HG03103 (cell line): ENCODE measurements around the gene GPR180.
"Not testable (repeated sequence)": the region's sequence is repeated elsewhere in the genome, so short reads cannot be mapped to it uniquely, and the experiment has no call there.

Source experiments
- ATAC-seq: cut with Tn5 transposase; IDR thresholded peaks from one replicate; pipeline ENCODE4 v1.9.1; 2021; ENCODE audit warnings: low read depth; ENCODE audit not compliant: unreplicated experiment

The GPR180 gene

DNA sequence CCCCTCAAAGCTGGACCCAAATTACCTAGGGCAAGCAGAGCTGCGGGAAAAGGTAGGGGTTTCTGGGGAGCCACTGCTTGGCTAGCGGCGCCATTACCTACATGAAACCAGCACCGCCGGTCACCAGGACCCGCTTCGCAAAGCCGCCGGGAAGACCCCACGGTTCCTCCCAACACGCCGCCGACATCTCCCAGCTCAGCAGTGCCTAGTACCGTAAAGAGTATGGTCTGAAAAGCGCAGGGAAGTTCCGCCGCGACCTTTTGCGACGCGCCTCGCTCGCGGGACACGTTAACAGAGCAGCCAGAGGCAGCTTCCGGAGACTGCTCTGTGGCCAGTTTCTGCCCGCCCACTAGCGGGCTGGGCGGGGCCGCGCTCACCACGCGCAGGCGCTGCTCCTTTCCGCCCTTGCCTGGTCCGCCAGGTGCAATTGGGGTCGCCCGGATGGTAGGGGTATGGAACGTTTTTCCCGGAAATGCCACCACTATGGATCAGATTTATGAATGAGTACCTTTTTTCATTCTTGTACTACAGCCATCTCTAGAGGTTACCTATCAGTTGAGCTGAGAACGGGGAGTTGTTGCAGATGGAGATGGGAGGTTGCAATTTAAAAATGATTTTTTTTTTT lies 5.6 kb upstream of the GPR180 start, which contains the start of gene TGDS:
TGDS (minus strand) TSS at position 203 of the 625 bp plus-strand sequence; CDS start at position 187, 16 bp downstream.
- peak; percentile 97 for ATAC-seq

DNA sequence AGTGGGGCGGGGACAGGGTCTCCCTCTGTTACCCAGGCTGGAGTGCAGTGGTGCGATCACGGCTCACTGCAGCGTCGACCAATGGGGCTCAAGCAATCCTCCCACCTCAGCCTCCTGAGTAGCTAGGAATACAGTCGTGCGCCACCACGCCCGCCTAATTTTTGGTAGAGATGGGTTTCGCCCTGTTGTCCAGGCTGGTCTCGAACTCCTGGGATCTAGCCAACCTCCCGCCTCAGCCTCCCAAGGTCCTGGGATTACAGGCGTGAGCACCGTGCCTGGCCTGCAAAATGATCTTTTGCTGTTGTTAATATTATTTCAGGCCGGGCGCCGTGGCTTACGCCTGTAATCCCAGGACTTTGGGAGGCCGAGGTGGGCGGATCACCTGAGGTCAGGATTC lies 5.1 kb upstream of the GPR180 start:
- no peak for ATAC-seq

DNA sequence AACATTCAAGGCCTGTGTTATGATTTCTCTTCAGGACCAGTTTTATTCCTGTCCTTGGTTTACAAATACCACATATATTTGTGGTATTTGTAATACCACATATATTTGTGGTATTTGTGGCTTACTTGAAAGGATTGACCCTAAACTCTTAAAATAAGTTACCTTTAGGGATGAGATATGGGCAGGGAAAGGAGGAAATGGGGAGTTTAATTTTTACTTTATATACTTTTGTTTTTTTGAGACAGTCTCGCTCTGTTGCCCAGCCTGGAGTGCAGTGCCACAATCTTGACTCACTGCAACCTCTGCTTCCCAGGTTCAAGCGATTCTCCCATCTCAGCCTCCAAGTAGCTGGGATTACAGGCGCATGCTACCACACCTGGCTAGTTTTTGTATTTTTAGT lies 3.4 kb upstream of the GPR180 start:
- no peak for ATAC-seq

DNA sequence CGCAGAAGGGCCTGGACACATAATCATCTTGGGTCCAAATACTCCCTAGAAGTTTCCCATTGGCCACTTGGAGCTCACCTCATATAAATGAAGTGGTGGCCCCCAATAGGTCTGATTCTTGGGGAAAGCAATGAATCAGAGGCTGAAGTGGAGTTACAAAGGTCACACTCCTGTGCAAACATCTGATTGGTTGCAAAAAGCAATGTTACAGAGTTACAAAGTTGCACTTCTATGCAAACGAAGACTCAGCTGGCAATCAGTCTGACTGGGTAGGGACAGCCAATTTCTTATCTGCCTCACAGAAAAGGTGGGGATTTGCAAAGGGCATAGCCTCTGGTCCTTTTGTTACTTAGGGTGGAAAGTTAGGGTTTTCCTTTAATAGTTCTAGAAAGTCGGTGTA lies 1.8 kb upstream of the GPR180 start:
- no peak for ATAC-seq

DNA sequence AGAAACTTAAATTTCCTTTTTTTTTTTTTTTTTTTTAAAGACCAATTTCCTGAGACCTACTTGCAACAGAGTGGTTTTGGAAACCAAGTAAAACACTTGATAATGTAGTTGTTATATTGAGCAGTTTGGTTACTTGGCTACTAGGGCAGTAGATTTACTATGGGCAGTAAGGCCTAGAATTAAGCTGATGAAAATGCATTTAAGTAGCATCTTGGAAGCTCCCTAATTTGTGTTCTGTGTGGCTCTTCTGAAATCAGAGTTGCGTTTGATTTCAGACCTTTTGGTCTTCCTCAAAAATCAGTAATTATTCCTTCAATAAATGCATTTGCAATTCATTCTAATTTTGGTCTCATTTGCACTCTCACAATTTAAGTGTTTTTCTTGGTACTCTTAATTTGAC lies 810 bp downstream of the GPR180 start:
- ATAC-seq: no peak

DNA sequence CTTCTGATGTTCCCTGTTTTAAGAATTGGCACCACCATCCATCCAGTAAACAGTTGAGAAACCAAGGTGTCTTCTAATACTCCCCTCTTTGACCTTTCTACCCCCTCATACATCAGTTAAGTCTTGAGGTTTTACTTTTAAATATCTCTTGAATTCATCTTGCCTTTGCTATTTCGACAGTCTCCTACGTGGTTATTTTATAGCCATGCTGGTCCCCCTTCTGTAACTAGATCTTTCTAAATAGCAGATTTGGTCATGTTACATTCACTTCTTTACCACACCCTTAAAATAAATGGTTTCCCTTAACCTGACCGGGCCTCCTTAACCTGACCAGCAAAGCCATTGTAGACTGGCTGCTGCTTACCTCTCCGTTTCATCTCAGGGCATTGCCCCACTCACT lies 5.4 kb downstream of the GPR180 start:
- no peak for ATAC-seq

DNA sequence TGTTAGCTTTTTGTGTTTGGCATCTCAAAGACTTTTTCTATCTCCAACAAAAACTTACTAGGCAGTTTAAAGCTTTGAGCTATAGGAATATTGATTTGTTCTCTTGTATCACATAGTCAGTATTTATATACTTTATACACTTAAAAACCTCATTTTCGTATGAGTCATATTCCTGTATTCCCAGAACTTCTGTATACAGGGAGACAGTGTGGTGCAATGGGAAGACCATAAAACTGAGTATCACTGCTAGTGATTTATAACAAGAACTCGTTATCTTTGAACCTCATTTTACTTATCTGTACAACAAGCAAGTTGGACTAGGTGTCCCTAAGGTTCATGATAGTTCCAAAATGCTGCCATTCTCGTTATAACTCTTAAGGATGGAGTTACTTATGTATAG lies 6.3 kb downstream of the GPR180 start:
- no peak for ATAC-seq

DNA sequence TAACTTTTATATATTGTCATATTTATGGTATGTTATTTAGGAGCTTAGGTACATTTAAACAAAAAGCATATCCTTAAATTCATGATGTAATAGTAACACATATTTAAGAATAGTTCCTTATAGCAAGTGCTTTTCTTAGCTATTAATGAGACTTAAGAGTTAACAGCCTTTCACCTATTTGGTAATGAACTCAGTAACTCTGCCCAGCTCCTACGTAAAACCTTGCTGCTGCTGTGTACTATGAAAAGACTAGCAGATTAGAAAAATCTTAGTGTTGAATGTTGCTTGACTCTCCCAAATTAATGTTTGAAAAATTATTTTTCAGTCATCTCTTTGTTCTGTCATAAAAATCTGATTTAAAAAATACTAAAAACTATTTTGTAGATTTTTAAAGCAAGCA lies 6.9 kb downstream of the GPR180 start:
- ATAC-seq: no peak

DNA sequence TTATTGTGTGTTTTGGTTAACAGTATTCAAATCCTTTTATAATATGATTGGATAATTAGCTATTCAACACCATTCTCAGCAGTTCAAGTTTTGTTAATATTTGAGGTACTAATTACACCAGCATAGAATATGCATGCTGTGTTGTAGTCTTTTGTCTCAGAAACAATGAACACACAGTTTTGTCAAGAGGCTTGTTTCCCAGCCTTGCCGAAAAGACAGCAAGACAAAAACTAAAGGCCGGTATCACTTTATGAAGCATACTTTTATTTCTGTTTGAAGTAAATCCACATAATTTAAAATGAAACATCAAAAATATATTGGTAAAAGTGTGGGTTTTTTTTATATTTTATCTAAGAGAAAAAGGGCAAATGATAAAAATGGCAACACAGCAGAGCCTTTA lies 7.5 kb downstream of the GPR180 start:
- ATAC-seq: no peak

DNA sequence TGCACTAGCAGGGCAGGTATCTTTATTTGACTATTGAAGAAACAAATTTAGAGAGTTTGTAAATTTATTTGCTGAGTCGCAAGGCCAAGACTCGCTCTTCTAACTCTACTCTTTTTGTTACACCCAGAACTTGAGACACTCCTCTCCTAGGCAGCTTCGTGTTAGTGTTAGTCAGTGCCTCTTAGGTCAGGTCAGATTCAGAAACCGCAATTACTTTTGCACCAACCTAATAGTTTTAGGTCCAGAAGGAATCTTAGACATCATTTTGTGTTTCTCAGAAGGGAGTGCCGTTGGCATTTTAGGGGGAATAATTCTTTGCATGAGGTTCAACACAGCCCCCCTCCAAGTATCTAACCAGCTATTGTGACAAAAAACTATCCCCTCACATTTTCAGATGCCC lies 8.8 kb downstream of the GPR180 start:
- no peak for ATAC-seq

DNA sequence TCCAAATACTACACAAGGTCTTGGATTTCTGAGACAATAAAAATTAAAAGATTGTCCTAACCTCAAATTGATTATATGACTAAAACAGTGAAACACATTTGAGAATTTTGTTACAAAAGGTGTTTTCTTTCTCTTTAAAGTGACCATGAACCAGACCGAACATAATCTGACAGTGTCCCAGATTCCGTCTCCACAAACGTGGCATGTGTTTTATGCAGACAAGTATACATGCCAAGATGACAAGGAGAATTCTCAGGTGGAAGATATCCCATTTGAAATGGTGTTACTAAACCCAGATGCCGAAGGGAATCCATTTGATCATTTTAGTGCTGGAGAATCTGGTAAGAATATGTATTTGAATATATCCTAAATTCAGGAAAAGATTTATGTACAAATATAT lies 10.4 kb downstream of the GPR180 start:
- no peak for ATAC-seq

DNA sequence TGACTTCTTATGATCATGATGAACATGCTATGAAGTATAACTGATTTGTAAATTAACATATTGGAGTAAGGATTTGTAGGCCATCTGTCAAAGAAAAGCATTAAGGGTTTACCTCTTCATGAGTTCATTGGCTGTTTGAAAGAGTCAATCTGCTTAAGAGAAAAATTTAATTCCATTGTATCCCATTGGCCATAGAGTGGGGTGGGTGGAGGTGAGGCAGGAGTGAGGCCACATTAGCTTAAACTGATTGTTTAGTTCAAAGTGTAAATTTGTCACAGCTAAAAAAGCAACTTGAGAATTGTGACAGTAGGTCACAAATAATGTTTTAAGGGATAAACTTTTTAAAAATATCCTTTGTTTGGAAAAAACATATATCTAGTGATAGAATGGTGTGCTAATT lies 11.4 kb downstream of the GPR180 start:
- ATAC-seq: no peak

DNA sequence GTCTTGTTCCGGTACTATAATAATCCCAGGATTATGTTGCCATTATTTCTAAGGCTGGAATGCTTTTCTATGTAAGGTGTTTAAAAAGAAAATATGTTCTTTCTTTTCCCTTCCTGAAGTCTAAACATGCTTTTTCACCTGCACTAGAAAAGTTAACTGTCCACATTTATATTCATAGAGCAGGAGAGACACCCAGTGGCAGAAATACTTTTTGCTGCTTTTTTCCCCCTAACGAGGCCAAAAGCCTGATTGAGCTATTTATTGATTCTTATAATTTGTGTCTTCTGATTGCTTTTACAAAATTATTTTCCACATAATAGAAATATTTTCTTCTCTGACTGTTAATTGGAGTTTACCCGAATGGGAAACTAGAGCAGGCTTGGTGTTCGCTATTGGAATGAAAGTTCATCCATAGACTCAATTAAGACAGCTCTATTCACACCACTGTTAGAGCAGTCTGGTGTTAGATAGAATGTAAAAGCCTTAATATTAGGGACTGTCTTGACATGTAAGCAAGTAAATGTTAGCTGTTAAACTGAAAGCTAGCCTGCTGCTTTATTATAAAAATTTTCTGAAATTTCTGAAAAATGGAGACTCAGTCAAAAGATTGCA lies 15.8 kb downstream of the GPR180 start:
- ATAC-seq: no peak

DNA sequence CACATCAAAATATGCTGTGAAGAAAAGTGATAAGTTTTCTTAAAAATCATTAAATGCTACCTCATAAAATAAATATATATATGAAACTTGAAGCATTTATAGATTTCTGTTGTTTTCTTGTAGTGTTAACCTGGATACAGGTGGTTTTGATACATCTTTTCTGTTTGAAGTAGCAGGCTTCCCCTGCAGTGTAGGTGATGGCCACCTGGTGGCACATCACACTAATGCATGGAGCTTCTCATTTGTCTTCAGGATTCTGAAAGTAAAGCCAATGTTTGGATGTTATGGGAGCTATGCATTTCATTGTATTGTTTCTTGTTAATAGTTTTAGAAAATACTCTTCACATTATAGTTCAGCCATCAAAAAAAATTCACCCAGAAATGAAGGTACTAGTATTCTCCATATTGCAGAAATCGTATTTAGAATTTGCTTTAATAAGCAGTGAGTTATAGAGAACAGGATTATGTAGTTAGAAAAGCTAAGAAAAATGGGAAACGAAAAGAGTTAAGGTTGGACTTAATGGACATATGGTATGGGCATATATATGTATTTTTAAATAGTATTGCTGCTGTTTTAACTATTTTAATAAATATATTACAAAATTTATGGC lies 18.7 kb downstream of the GPR180 start:
- peak; percentile 92 for ATAC-seq

DNA sequence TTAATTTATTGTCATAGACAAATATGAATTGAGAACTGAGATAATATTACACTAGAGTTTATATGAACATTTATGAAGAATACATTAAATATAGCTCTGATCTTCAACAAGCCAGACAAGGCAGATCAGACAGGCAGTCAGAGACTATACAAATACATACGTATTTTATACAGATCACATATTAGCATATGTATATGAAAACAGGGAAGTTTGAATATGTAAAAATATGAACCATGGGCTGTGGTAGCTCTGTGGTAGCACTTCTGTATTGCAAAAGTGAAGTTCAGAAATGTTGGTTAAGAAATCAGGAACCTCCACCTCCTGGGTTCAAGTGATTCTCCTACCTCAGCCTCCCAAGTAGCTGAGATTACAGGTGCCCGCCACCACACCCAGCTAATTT lies 20.7 kb downstream of the GPR180 start:
- no peak for ATAC-seq

DNA sequence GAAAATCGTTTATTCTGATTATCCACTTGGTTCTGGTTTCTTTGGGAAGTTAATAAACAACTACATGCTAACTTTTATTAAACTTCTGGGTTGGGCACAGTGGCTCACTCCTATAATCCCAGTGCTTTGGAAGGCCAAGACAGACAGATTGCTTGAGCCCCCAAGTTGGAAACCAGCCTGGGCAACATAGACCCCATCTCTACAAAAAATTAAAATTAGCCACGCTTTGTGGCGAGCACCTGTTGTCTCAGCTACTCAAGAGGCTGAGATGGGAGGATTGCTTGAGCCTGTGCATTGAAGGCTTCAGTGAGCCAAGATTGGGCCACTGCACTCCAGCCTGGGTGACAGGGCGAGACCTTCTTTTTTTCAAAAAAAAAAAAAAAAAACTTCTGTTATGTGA lies 21.7 kb downstream of the GPR180 start:
- ATAC-seq: no peak

DNA sequence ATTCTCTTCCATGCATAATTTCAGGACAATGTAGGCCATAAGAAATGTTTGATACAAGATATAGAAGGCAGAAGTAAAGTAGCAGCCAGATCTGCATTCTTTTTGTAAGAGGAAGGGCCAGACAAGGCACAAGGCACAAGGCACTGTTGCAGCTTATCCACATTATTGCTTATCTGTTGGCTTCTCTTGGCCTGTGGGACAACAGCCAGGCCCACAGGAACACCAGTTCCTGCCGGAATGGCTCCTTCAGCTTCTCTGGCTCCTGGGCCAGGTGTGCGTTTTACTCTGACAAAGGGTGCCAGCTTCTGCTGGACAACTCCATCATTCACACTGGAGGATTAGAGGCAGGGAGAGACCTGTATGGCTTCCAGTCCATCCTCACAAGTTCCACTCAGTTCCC lies 29.2 kb downstream of the GPR180 start:
- no peak for ATAC-seq

DNA sequence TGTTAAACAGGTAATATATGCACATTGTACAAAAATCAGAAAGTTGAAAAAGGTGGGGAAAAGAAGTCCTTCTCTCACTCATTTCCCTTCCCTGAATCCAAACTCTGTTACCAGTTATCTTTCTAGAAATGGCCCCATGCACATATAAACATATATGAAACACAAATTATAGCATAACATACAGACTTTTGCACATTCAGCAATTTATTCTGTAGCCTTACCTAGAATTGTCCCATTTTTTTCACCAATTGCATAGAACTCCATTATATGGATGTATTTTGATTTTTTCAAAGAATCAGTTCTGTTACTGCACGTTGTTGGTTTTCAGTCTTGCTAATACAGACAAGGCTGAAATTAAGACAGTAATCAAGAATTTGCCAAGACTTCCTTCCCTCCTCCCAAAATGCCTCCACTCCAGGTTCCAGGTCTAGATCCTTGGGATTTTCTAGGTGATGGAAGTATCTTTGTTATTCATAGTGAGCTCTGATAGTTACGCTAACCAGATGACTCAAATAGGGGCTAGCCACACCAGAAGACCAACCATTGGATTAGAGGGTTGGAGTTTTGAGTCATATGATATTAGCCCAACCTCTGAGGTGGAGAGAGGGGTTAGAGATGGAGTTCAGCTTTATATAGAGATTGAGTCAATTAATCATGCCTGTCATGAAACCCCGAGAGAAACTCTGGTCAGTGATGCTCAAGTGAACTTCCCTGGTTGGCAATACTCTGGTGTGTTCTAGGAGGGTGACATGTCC lies 30.7 kb downstream of the GPR180 start:
- no peak for ATAC-seq

DNA sequence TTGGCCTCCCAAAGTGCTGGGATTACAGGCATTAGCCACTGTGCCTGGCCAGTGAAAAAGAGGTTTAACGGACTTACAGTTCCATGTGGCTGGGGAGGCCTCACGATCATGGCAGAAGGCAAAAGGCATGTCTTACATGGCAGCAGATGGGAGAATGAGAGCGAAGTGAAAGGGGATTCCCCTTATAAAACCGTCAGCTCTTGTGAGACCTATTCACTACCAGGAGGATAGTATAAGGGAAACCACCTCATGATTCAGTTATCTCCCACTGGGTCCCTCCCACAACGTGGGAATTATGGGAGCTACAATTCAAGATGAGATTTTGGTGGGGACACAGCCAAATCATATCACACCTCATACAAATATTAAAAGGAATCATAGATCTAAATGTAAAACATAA lies 34.4 kb downstream of the GPR180 start:
- ATAC-seq: not testable (repeated sequence)

DNA sequence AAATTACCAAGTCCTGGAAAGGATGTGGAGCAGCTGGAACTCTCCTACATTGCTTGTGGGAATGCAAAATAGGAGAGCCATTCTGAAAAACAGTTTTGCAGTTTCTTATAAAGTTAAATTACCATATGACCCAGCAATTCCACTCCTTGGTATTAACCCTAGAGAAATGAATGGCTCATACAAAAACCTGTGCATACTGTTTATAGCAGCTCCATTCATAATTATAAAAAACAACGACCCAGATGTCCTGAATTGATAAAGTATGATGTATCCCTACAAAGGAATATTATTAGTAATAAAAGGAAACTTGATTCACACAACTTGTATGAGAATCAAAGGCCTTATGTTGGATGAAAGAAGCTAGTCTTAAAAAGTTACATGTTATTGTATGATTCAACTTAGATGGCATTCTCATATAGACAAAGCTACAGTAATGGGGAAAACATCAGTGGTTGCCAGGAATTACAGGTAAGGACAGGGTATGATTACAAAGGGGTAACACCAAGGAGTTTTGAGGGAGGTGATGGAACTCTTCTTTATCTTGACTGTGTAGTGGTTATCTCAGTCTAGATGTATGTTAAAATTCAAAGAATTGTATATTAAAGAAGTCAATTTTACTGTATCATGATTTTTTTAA lies 35.4 kb downstream of the GPR180 start:
- ATAC-seq: no peak

DNA sequence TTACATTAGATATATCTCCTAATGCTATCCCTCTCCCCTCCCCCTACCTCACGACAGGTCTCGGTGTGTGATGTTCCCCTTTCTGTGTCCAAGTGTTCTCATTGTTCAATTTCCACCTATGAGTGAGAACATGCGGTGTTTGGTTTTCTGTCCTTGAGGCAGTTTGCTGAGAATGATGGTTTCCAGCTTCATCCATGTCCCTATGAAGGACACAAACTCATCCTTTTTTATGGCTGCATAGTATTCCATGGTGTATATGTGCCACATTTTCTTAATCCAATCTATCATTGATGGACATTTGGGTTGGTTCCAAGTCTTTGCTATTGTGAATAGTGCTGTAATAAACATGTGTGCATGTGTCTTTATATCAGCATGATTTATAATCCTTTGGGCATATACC lies 36.0 kb downstream of the GPR180 start:
- ATAC-seq: not testable (repeated sequence)
